Measurements from ENCODE around the gene HRH3.

HRH3 gene

GRCh38 chr20:62195736-62196135, 24.3 kb downstream of the HRH3 start:
- ATAC-seq (ENCODE audit: low read depth) (no peak), DNase-seq (ENCODE audit: low spot score) (peak; percentile 78)
- Histone ChIP-seq H3K4me1 (ENCODE audit: insufficient read depth, poor library complexity, severe bottlenecking) (no peaks in the 10 kb centered on the region), H3K9me3 (ENCODE audit: severe bottlenecking) (no peaks in the 10 kb centered on the region), H3K27me3 (ENCODE audit: insufficient read depth, poor library complexity, severe bottlenecking) (no peaks in the 10 kb centered on the region), H3K36me3 (ENCODE audit: low read depth) (peaks cover 77% of the 10 kb centered on the region), H3K4me3 (ENCODE audit: severe bottlenecking) (no peak overlapping the region), H3K27ac (ENCODE audit: poor library complexity, severe bottlenecking) (no peak overlapping the region)
- no peak for TF ChIP-seq CTCF (IDR thresholded peaks at IDR 0.05; ENCODE audit: poor library complexity, severe bottlenecking)

- no peaks in the 10 kb centered on the region for H3K27me3 ChIP-seq (ENCODE audit: insufficient read depth, poor library complexity, severe bottlenecking)
- no peak for ATAC-seq (ENCODE audit: low read depth)
- H3K36me3 ChIP-seq (ENCODE audit: low read depth), result peaks cover 76% of the 10 kb centered on the region
- TF ChIP-seq CTCF (IDR thresholded peaks at IDR 0.05; ENCODE audit: poor library complexity, severe bottlenecking), result no peak
- no peak for DNase-seq (ENCODE audit: low spot score)
- no peaks in the 10 kb centered on the region for H3K4me1 ChIP-seq (ENCODE audit: insufficient read depth, poor library complexity, severe bottlenecking)
- no peak overlapping the region for H3K27ac ChIP-seq (ENCODE audit: poor library complexity, severe bottlenecking)
- H3K9me3 ChIP-seq (ENCODE audit: severe bottlenecking), result no peaks in the 10 kb centered on the region
- H3K4me3 ChIP-seq (ENCODE audit: severe bottlenecking), result no peak overlapping the region
Observed at GRCh38 chr20:62195075-62195405, 25.0 kb downstream of the HRH3 start.

- ATAC-seq (ENCODE audit: low read depth) (no peak), DNase-seq (ENCODE audit: low spot score) (peak; percentile 72)
- Histone ChIP-seq H3K4me3 (ENCODE audit: severe bottlenecking) (no peak overlapping the region), H3K36me3 (ENCODE audit: low read depth) (peaks cover 78% of the 10 kb centered on the region), H3K4me1 (ENCODE audit: insufficient read depth, poor library complexity, severe bottlenecking) (no peaks in the 10 kb centered on the region), H3K27me3 (ENCODE audit: insufficient read depth, poor library complexity, severe bottlenecking) (no peaks in the 10 kb centered on the region), H3K9me3 (ENCODE audit: severe bottlenecking) (no peaks in the 10 kb centered on the region), H3K27ac (ENCODE audit: poor library complexity, severe bottlenecking) (no peak overlapping the region)
- TF ChIP-seq CTCF (IDR thresholded peaks at IDR 0.05; ENCODE audit: poor library complexity, severe bottlenecking), result no peak
Observed at GRCh38 chr20:62193079-62194025, 26.7 kb downstream of the HRH3 start.

GRCh38 chr20:62192635-62193034, 27.4 kb downstream of the HRH3 start:
- H3K27ac ChIP-seq (ENCODE audit: poor library complexity, severe bottlenecking), result no peak overlapping the region
- no peak overlapping the region for H3K4me3 ChIP-seq (ENCODE audit: severe bottlenecking)
- peak; percentile 79 for DNase-seq (ENCODE audit: low spot score)
- peaks cover 2% of the 10 kb centered on the region for H3K4me1 ChIP-seq (ENCODE audit: insufficient read depth, poor library complexity, severe bottlenecking)
- H3K27me3 ChIP-seq (ENCODE audit: insufficient read depth, poor library complexity, severe bottlenecking), result no peaks in the 10 kb centered on the region
- no peak for ATAC-seq (ENCODE audit: low read depth)
- peaks cover 70% of the 10 kb centered on the region for H3K36me3 ChIP-seq (ENCODE audit: low read depth)
- H3K9me3 ChIP-seq (ENCODE audit: severe bottlenecking), result no peaks in the 10 kb centered on the region
- TF ChIP-seq CTCF (IDR thresholded peaks at IDR 0.05; ENCODE audit: poor library complexity, severe bottlenecking), result no peak
